Activated T-helper 9 cell treated with anti-CD3 and anti-CD28 coated beads, Interleukin-2, amount 50 U/mL, for 16 hours (primary cell): ENCODE measurements around the gene MEIS3.
"Not testable (repeated sequence)": the region's sequence is repeated elsewhere in the genome, so short reads cannot be mapped to it uniquely, and the experiment has no call there.

ENCODE experiments used
- DNase-seq: peaks from one replicate; pipeline ENCODE4 v3.0.0-alpha.2; 2020; ENCODE audit warnings: low read depth

MEIS3 gene

DNA sequence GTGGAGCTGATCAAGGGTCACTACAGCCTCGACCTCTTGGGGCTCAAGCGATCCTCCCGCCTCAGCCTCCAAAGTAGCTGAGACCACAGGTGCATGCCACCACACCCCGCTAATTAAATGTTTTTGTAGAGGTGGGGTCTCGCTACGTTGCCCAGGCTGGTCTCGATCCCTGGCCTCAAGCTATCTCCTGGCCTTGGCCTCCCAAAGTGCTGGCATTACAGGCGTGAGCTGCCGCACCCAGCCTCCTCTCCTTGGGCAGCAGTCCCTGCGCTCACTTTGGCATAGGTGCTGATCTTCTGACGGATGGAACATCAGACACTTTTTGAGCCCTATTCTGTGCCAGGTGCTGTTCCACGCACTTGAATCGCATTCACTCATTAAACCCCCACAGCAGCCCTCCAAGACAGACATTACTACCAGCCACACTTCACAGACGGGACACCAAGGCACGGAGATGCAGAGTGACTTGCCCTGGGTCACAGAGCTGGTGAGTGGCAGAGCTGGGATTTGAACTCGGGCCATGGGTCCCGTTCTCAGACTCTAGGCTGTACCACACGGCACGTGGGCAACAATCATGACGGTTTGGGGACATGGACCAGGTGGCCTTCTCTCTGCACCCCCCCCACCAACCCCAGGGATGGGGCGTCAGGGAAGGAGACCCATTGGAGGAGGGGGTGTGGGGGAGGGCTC, 3.2 kb downstream of the MEIS3 start:
- DNase-seq = no peak

DNA sequence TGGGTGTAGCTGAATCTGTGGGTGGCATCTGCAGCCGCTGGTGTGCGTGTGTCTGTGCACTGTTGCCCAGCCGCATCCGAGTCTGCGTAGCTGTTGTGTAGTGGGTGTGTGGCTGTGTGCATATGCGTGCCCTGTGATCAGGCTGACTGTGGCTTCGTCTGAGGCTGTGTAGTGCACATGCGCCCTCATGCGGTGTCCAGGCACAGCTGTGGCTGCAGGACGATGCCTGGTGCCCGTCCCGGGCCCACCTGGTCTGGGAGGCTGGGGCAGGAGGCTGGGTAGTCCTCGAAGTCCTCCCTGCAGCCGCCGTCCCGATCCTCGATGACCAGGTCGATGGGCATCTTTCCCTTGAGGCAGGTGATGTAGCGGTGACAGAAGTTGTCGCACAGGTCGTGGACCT, 4.9 kb downstream of the MEIS3 start:
- DNase-seq = no peak

DNA sequence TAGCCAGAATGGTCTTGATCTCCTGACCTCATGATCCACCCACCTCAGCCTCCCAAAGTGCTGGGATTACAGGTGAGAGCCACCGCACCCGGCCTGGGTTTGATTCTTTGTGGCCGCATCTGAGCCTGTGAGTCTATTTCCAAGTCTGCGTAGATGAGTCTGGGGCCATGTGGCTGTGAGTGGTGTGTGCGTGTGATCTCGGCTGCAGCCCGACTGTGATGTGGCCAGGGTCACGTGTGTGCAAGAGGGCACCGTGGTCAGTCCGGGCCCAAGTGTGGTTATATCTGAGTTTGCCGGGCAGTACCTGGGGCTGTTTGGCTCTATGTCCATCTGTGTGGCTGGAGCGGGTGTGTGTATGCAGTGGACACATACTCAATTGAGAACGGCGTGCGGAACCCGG, 5.4 kb downstream of the MEIS3 start:
- no peak for DNase-seq

DNA sequence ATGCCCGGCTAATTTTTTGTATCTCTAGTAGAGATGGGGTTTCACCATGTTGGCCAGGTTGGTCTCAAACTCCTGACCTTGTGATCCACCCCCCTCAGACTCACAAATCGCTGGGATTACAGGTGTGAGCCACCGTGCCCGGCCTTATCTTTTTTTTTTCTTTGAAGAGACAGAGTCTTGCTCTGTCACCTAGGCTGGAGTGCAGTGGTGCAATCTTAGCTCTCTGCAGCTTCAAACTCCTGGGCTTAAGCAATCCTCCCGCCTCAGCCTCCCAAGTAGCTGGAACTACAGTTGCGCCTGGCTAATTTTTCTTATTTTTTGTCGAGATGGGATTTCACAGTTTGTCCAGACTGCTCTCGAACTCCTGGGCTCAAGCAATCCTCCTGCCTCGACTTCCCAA, 7.6 kb downstream of the MEIS3 start:
- DNase-seq = not testable (repeated sequence)

DNA sequence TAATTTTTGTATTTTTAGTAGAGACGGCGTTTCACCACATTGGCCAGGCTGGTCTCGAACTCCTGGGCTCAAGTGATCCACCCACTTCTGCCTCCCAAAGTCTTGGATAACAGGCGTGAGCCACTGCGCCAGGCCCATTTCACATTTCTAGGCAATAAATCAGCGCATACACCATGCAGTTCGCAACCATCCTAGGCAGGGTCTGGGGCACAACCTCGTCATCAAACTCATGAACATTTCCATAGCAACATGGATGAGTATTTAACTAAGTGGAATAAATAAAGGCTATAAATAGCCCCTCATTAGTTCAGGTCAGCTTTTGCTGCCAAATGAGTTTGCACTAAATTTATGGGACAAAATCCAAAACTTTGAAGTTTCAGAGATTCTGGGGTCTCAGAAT, 8.2 kb downstream of the MEIS3 start:
- DNase-seq = no peak

DNA sequence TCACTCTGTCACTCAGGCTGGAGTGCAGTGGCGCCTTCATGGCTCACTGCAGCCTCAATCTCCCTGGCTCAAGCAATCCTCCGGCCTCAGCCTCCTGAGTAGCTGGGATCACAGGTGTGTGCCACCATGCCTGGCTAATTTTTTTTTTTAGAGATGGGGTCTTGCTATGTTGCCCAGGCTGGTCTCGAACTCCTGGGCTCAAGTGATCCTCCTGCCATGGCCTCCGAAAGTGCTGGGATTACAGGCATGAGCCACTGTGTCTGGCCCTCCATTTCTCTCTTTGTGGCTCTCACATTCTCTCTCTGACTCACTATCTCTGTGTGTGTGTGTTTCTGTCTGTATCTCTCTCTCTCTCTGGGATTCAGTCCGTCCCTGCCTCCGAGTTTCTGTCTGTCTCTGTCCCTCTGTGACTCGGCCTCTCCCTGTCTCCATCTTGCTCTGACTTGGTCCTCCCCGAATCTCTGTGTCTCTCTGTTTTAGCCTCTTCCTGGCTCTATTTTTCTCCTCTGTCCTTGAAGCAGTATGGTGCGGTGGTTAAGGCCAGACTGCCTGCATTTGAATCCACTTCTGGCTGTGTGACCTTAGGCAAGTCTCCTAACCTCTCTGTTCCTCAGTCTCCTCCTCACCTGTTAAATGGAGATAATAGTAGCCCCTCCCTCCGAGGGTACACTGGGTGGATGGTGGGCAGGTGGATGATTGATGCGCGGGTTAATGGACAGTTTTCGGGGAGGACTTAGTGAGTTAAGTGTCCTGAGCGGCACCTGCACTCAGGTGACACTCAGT, 11.0 kb downstream of the MEIS3 start:
- DNase-seq = no peak

DNA sequence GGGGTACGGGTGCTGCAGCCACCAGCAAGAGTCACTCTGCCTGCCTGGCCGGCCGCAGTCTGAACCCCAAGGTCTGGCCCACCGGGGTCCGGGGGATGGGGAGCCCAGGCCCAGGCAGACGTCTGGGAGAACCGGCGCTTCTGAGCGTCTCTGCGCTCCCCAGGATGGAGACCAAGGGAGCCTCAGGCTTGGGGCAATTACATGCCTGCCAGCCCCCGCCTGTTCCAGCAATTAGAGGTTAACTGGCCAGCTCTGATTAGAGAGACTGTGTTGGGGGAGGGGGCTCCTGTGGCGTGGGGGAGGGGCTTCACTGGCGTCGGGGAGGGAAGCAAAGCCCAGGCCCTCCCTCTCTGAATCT, 11.9 kb downstream of the MEIS3 start:
- no peak for DNase-seq

DNA sequence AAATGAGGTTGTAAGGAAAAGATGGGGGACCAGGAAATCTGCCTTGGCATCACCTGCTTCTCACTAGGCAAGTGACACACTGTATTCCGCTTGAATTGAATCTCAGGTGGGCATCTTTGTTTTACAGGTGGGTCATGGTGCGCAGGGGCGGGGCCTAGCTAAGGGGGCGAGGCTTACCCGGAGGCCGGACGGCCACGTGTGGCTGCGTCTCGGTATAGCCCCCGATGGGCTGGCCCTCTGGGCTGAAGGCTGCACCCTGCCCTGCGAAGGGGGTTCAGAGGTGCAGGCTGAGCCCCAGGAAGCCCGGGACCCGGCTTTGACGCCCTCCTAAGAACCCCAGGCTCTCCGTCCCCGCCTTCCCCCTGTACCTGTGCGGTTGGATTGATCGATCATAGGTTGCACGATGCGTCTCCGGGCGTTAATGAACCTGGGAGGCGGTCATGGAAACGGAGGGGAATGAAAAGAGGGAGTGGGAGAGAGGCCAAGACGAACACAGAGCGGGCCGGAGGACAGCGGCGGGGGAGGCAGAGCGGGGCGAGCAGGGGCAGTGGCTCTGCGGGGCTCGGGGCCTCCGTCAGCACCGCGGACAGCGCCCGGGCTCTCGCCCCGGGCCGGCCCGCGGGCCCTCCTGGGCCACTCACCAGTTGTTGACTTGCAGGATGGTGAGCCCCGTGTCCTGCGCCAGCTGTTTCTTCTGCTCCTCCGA, 12.5 kb downstream of the MEIS3 start:
- DNase-seq = no peak

DNA sequence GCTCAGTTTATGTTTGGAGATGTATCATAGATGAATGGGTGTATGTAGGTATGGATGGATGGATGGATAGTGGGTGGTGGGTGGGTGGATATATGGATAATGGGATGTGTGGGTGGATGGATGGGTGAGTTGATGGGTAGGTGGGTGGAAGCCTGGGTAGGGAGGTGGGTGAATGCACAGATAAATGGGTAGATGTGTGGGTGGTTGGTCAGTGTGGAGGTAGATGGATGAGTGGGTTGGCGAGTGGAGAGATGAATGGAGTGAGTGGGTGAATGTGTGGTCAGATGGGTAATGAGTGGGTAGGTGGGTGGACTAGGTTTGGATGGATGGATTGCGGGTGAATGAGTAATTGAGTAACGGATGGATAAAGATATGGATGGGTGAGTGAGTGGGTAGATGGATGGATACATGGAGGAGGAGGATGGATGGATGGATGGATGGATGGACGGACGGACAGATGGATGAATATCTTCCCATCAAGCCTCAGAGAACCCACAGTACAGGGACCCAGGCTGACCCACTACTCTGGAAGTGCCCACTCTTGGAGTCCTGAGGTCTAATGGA, 13.4 kb downstream of the MEIS3 start:
- DNase-seq = no peak

DNA sequence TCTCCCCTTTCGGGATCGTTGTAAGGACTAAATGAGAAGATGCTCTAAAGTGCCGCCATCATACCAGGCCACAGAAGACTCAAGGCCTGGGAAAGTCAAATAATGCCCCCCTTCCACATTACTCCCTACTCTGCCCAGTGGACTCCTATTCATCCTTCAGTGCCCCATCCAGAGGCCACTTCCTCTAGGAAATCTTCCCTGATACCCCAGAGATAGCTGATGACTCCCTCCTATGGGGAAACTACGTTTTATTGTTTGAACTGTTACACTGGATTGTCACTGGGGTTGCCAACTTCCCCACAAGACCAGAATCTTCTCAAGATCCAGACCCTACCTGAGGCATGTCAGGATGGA, 14.2 kb downstream of the MEIS3 start:
- no peak for DNase-seq

DNA sequence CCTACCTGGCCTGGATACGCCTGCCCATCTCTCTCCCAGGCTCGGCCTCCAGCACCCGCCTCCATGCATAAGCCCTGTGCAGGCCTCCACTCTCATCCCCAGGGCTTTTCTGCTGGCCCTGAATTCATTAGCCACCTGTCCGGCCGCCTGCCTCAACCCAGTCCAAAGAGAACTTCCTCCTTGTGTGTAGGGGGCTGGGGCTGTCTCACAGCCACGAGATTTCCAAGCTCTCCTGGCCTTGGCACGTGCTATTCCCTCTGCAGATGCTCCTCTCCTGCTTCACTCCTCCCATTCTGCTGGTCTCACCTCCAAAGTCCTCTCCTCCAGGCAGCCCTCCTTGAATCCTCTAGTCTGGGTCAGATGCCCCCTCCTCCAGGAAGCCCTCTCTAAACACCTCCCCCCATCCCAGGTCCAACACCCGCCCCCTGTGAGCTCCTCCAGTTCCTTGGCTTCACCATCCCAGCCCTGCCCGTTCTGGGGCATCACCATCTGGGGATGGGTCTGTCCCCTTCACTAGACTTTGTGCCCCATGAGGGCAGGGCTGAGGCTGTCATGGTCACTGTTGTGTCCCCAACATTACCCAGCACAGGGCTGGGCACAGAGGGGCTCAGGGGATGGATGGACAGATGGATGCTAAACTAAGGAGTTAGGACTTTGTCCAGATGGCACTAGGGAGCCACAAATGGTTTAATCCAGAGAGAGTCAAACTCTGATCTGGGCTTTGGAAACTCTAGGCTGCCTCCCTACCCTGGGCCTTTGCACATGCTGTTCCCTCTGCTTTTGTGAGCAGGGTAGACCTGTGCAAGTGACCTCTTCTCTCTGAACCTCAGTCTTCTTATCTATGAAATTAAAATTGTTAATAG, 14.8 kb downstream of the MEIS3 start:
- DNase-seq = no peak

DNA sequence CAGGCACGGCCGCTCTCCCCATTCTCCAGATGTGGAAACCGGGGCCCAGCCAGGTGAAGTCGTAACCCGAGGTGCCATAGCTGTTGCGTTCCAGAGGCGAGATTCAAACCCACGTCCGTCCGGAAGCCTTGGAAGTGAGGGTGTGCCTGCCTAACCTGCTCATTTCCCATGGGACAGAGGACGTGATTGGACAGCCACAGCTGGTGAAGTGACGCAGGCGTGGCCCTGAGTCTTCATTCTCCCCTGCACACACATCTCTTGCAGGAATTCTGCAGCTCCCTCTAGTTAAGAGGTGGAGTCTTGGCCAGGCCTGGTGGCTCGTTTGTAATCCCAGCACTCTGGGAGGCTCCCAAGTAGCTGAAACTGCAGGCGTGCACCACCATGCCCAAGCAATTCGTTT, 16.8 kb downstream of the MEIS3 start:
- no peak for DNase-seq

DNA sequence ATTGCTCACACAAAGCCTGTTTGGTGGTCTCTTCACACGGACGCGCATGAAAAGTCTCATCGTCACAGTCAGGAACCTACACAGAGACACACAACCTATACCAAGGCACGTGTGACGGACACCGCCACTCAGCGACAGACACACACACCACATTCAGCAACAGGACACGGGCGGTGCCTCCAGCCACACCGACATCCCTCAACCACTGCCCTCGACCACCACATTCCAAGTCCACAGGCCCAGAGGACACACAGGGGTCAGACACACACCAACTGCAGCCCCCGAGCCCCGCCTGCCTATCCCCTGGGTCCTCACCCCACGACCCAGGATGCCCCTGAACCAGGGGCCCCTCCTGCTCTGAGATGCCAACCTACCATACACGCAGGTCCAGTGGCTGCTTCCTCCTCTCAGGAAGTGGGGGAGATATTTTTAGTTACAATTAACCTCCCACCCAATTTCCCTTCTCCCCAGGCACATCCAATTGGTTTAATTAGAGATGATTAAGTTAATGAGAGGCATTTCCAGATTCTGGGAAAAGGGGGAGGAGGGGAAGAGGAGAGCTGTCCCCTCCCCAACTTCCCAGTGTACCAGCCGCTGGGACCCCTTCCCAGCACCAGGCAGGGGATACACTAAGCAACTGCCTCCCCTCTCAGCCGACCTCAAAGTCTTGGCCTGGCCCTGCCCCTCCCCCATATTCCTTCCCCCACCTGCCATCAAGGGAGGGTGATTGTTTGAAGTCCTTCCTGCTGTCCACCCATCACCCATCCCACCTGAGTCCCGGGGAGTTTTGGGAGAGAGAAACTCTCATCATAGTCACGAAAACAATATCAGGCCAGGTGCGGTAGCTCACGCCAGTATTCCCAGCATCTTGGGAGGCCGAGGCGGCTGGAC, 20.4 kb downstream of the MEIS3 start:
- DNase-seq = no peak

DNA sequence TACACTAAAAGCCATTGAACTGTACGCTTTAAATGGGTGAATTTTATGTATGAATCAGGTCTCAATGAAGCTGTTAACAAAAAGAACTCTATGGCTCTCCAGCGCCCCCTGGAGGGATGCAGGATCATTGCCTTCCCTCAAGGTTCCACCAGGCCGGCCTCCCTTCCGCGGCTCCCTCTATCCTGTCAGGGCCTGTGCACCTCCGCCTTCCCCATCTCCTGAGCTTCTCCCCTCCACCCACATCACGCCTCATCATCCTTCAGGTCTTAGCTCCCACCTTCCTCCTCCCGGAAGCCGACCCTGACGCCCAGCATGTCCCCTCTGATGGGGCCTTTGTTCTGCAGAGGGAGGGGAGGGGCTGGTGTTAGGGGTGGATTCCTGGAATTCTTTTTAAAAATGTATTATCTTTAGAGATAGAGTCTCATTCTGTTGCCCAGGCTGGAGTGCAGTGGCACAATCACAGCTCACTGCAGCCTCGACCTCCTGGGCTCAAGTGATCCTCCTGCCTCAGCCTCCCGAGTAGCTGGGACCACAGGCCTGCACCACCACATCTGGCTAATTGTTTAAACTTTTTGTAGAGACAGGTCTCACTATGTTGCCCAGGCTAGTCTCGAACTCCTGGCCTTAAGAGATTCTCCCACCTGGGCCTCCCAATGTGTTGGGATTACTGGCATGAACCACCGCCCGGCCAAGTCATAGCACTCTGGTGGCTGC, 27.7 kb downstream of the MEIS3 start:
- peak; percentile 63 for DNase-seq

DNA sequence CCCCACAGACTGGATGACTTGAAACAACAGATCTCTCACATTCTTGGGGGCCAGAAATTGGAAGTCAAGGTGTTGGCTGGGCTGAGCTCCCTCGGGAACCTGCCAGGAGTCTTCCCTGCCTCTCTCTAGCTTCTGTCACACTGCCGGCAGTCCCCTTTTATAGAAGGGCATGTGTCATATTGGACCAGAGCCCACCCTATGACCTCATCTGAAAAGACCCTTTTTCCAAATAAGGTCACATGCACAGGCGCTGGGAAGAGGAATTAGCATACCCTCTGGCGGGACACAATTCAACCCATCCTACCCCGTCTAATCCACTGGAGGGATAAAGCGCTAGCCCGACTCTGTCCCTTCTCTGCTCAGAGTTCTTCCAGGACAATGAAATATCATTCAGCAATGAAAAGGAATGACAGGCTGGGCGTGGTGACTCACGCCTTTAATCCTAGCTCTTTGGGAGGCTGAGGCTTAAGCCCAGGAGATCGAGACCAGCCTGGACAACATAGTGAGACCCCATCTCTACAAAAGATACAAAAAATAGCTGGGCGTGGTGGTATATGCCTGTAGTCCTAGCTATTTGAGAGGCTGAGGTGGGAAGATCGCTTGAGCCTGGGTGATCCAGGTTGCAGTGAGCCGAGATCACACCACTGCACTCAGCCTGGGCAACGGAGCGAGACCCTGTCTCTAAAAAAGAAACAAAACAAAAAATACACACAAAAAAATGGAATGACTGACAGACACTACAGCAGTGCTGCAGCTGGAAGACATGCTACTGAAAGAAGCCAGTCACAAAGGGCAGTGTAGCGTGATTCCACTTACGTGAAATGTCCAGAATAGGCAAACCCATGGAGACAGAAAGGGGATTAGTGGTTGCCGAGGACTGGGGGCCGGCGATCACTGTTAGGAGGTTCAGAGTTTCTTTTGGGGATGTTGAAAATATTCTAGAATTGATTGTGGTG, 28.5 kb downstream of the MEIS3 start:
- no peak for DNase-seq

DNA sequence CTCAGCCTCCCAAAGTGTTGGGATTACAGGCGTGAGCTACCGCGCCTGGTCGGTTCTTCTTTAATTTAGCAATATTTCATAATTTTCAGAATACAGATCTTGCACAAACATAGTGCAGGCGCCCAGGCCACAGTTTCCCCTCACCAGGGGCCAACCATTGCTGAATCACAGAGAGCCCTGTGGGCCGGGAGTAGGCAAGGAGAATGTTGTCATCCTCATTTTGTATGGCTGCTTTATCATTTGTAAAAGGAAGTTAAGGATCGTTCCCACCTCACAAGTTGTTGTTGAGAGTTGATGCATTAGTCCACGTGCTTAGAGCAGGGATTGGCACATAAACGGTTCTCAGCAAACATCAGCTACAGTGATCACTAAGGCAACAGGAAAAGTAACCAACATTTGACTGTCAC, 30.2 kb downstream of the MEIS3 start:
- no peak for DNase-seq

DNA sequence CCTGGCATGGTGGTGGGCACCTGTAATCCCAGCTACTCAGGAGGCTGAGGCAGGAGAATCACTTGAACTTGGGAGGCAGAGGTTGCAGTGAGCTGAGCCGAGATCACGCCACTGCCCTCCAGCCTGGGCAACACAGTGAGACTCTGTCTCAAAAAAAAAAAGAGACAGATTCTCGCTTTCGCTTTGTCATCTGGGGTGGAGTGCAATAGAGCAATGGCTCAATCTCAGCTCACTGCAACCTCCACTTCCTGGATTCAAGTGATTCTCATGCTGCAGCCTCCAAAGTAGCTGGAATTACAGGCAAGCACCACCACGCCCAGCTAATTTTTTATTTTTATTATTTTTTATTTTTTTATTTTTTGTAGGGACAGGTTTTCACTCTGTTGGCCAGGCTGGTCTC, 30.6 kb downstream of the MEIS3 start:
- DNase-seq = not testable (repeated sequence)

DNA sequence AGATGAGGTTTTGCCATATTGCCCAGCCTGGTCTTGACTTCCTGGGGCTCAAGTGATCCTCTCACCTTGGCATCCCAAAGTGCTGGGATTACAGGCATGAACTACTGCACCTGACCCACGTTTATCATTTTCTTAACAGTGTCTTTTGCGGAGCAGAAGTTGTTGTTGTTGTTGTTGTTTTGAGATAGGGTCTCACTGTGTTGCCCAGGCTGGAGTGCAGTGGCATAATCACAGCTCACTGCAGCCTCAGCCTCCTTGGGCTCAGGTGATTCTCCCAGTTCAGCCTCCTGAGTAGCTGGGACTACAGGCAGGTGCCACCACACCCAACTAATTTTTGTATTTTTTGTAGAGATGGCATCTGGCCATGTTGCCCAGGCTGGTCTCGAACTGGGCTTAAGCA, 31.7 kb downstream of the MEIS3 start:
- not testable (repeated sequence) for DNase-seq

DNA sequence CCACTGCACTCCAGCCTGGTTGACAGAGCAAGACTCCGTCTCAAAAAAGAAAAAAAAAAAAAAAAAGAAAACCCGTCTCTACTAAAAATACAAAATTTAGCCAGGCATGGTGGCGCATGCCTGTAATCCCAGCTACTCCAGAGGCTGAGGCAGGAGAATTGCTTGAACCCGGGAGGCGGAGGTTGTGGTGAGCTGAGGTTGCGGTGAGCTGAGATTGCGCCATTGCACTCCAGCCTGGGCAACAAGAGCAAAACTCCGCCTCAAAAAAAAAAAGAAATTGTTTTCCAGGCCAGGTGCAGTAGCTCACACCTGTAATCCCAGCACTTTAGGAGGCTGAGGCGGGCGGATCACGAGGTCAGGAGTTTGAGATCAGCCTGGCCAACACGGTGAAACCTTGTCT, 32.7 kb downstream of the MEIS3 start:
- not testable (repeated sequence) for DNase-seq
